ENCODE data around the gene ROPN1B.

- no peak for TF ChIP-seq CTCF (conservative IDR thresholded peaks at IDR 0.05; ENCODE audit: low read length)
- no peak for TF ChIP-seq EZH2phosphoT487 (IDR thresholded peaks at IDR 0.05; ENCODE audit: borderline replicate concordance, low read depth, low read length)
Measured at GRCh38 chr3:126002189-126002588, 33.2 kb downstream of the ROPN1B start.

Data from OCI-LY7 (cell line).